Measurements from ENCODE around the gene NOS1AP.
A peak's percentile ranks its signal among the peaks of the same experiment; 100 is the strongest.

The NOS1AP gene

DNA sequence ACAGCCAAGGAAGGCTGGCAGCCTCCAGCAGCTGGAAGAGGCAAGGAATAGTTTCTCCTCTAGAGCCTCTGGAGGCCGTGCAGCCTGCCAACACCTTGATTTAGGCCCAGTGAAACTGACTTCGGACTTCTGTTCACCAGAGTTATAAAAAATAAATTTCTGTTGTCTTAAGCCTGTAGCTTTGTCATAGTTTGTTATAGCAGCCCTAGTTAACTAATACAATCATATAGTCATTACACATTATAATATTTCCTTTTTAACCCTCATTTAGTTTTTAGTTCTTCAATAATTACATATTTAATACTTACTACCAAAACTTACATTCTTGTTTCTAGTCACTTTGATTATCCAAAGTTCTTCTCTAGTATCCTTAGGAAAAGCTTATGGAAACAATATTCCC is 20.3 kb downstream of the NOS1AP start:
- DNase-seq (ENCODE audit: low read depth in 2 of 2) = no peak

DNA sequence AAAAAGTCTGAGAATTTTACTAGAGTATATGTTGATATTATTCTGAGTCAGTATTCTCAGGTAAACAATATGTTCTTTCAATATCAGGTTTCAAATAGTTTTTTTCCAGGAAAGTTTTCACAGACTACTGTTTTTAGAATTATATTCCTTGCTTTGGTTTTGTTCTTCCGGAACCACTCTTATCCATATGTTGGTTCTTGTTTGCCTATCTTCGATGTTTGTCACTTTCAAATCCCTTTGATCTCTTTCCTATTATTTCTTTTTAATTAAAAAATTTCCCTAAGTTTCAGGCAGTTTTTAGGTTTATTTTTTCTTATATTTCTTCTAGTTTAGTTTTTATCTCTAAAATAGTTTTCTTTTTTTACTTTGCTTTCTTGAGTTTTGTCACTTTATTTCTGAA is 20.9 kb downstream of the NOS1AP start:
- no peak for DNase-seq (ENCODE audit: low read depth in 2 of 2)

DNA sequence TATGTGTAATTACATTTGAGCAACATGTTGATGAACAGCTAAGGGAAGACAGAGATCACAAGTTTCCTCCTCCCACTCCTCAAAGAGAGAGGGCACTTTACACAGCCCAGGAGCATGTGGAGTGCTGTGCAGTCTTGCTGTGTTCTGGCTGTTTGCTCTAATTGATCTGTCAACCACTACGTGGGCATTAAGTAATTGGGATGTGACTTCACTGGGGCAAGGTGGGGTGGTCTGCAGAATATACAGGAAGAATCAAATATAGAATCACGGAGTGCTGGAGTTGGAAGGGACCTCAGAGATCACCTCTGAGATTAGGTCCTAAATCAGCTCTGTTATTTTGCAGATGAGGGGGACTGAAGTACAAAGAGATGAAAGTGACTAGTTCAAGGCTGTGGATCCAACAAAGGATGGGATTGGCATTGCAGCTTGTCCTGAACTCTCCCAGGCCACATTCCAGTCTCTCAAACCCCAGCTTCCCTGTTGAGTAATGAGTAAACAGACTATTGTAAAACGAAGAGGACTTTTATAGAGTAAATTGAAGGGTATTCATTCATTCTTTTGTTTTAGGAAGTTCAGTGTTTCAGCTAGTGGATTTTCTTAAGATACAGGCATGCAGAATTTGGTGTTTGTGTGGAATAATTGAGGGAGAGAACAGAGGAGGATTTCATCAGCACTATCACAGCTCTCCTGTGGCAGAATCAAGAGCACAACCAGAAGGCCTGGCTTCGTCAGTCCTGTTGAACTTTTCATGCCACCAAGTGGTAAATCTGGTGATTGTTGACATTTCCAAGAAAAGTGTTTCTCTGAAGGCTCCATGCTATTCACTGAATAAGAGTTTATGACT is 22.4 kb downstream of the NOS1AP start:
- no peak for DNase-seq (ENCODE audit: low read depth in 2 of 2)

DNA sequence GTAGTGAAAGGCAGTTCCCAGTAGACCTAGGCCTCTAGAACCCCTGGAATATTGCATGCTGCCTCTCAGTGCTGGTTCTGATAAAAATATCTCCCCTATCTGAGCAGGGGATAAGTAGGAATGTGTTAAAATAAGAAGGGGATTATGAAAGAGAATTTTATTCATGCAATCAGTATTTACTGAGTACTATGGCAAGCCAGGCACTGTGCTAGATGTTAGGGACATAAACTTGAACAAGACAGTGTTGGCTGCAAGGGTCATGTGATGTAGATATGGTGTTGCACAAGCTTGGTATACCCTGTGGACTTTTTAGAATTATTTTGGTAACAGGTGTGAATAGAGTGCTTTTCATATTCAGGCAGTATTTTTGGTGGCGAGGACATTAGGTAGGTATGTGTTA is 23.6 kb downstream of the NOS1AP start:
- no peak for DNase-seq (ENCODE audit: low read depth in 2 of 2)

DNA sequence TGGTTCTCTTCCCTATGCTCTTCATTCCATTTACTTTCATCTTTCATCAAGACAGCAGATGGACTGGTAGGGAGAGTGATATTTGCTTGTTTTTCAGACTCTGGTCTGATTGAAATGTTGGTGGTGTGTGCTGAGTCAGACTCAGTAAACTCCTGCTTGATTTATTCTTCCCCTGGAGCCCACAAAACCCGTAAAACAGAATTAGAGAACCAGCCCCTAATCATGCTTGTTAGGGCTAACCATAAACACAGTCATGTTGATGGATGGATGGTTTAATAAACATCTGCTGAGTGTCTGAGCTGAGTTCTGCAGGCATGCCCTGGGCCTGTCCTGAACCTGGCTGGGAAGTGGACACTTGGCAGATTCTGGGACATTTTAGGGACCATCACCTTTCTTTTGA is 24.8 kb downstream of the NOS1AP start:
- no peak for DNase-seq (ENCODE audit: low read depth in 2 of 2)

DNA sequence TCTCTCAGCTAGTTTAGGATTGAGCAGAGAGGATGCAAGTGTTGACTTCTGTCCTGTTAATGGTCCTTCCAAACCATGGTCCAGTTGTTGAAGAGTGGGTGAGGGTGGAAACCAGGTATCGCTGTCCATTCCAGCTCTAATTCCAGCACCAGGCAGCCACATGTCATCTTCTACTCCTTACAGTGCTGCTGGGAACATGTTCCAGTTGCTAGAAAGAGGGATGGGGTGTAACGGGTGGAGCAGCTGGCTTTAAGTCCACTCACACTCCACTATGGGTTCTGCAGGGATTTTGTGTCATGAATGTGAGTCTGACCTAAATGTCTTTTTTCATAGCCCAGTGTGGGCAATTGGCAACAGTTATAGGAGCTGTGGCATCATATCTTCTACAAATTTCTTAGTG is 25.2 kb downstream of the NOS1AP start:
- DNase-seq (ENCODE audit: low read depth in 2 of 2) = no peak

DNA sequence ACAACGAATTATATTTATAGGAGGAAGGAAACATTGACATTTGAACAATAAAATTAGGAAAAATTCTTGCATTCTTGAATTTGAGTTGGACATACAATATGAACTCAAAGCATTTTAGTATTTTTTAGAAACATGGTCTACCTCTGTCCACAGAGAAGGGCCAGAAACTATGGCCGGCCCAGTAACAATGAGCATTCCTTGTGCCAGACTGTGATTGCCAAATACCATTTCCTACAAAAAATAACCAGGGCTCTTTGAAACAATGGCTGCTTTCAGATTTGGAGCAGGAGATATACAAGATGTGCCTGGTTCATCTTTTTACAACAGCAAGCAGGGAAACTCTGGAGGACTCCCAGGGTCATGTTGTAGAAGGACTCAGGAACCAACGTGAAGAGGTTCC is 38.4 kb downstream of the NOS1AP start:
- DNase-seq (ENCODE audit: low read depth in 2 of 2) = no peak

DNA sequence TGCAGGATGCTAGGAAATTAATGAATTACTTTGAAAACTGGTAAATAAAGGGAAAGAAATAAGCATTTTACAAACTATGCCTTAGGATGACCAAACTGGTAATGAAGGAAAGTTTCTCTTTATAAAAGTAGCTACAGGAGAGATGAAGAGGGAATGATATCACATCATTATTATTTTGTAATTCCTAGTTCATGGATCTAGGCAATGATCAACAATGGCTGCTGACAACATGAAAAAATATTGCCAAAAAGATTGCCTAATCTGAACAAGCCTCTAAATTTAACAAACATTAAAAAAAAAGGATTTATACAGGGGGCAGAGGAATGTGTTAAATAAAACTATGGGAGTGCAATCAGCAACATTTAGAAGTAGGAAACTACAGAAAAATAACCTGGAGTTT is 38.9 kb downstream of the NOS1AP start:
- DNase-seq (ENCODE audit: low read depth in 2 of 2) = no peak

DNA sequence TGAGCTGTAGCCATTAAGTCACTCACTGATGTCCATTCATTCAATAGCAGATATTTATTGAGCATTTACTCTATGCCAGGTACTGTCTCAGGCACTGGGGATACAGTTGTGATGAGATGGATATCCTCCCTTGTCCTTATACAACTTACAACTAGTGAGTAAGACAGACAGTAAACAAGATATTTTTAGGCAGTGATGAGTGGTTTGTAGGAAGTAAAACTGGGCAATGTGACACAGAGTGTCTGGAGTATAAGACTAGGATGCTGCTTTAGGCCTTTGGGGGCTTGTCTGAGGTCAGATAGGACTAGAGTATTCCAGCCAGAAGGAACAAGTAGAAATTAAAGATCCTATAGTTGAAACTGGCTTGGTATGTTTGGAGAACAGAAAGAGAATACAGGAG is 41.4 kb downstream of the NOS1AP start:
- no peak for DNase-seq (ENCODE audit: low read depth in 2 of 2)

DNA sequence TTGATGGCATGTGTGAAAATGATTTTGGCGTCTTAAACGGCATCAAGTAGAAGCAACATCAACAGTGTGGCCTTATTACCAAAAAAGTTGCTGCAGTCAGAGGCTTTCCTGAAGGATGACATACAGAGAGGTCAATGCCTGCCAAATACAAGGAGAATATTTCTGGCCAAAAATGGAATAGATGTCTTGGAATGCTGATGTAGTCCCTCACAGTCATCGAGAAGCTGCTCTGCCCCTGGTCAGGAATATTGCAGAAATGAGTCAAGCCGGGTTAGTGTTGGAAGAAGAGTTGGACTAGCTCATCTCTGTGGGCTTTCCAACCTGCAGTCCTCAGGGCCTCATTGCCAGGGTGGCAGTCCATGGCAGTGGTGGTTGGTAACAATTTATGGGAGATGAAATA is 42.1 kb downstream of the NOS1AP start:
- DNase-seq (ENCODE audit: low read depth in 2 of 2) = no peak

DNA sequence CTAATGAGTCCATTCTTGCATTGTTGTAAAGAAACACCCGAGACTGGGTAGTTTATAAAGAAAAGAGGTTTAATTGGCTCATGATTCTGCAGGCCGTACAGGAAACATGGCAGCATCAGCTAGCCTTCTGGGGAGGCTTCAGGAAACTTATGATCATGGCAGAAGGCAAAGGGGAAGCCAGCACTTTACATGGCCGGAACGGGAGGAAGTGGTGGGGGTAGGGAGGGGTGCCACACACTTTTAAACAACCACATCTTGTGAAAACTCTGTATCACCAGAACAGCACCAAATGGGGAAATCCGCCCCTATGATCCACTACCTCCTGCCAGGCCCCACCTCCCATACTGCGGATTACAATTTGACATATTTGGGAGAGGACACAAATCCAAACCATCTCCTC is 43.9 kb downstream of the NOS1AP start:
- DNase-seq (ENCODE audit: low read depth in 2 of 2) = no peak

DNA sequence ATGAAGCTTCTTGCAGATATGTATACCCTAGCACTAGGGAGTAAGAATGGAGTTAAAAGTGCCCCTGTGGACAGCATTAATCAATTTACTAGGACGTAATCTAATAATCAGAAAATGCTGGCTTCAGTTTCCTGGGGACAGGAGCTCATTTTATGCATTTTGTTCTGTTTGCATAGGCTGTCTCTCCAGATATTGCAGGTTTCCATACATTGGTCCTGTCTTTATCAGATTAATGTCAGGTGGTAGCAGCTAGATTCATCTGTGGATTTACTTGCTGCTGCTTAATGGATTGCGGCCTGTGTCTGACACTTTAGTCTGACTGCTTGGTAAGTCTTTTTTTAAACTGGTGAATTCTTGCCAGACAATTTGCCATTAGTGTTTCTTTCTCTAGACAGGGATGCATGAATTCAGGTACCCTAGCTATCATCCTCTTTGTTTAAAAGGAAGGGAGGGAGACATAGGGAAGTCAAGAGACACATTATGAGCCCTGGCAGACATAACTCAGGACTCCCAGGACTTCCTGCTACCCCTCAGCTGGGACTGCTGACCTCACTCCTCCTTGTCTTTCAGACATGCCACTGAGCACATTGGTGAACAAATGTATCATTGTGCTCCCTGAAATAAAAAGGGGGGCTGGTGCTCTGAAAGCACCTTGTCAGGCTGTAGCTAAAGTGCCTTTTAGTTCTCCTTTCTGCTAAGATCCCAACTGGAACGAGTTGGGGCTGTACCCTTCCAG is 47.7 kb downstream of the NOS1AP start:
- DNase-seq (ENCODE audit: low read depth in 2 of 2) = no peak

DNA sequence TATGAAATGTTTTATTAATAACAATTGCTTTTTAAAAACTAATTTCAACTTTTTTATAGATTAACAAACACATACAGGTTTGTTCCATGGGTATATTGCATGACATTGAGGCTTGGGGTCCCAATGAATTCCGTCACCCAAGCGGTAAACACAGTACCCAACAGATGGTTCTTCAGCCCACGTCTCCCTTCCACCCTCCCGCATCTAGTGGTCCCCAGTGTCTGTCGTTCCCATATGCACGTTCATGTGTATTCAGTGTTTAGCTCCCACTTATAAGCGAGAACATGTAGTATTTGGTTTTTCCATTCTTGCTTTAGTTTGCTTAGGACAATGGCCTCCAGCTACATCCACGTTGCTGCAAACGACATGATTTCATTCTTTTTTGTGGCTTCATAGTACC is 48.6 kb downstream of the NOS1AP start:
- no peak for DNase-seq (ENCODE audit: low read depth in 2 of 2)

DNA sequence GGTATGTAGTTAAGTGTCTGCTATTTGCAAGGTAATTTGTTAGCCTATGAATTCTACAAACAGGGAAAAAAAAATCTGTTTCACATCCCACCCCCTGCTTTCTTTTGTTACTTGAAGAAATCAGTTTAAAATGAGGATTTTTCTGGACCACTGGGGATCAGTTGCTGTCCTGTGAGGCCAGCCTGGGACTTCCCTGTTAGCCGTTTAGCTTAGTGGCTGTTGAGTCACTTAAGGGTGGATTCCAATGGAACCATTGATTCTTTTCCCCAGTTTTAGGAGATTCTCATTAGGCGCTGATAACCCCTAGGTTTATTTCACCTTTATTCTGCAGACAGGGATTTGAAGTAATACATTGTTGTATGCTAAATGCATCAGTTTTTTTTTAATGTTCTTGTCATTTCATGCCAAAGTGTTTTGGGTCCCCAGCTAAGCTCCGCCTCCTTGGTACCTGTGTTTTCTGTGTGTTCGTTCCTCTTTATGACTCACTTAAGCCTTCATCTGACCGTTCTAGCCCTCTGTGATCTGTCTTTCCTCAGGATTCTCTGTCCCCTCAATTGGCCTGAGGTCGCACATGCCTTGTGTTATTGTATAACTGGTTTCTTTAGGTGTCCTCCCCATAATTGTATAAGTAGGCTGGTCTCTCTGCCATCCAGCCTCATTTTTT is 59.3 kb downstream of the NOS1AP start:
- DNase-seq (ENCODE audit: low read depth in 2 of 2) = no peak

DNA sequence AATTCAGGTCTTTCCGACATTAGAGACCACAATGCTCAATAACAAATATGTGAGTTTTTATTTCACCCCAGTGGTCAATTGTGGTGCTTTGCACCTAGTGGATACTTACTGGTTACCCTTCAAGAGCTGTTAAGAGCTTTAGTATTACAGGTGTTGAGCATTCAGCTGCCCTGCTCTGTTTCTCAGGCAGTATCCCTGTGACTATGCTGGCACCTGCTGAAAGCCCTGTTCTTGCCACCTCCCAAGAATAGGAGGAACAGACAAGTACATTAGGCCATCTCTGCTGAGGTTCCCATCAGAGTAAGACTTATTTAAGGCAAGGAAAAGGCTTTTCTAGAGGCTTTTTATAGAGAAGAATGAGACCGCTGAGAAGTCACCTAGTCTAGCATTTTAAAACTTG is 60.8 kb downstream of the NOS1AP start:
- DNase-seq (ENCODE audit: low read depth in 2 of 2) = no peak

DNA sequence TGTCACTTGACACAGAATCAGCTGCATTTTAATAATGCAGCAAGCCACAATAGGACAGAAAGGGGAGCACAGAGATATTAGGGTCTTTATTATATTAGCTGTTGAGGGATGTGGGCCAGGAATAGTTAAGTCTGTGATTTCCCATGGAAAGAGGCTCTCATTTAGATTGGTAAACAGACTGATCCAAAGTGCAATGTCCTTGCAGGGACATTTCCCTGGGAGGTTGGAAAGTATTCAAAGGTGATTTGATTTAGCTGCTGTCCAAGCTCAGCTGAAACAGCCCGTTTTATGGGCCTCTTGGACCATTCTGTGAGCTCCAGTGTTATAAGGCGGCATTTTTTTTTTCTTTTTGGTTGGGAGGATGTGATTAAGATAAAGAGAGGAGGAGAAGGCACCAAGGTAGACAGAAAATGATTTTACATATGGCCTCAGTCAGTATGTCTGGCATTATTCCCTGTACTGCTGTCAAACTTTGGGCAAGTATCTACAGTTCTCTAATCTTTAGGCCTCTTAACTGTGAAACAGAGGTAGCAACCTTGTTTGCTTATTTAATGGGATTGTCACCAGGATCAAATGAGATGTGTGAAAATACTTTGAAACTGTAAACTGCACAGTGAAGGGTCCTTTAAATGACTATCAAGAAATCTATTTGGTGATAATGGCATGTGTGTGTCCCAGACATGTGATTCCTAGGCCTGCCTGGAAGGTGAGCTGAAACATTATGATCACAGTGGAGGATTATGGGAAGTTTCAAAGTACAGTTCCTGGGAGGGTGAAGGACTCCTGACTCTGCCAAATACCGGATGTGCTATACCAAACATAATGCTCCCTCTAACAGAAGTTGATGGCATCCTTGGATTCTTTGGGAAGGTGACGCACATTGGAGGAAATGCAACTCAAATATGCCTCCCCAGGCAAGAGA is 62.2 kb downstream of the NOS1AP start:
- DNase-seq (ENCODE audit: low read depth in 2 of 2) = no peak

DNA sequence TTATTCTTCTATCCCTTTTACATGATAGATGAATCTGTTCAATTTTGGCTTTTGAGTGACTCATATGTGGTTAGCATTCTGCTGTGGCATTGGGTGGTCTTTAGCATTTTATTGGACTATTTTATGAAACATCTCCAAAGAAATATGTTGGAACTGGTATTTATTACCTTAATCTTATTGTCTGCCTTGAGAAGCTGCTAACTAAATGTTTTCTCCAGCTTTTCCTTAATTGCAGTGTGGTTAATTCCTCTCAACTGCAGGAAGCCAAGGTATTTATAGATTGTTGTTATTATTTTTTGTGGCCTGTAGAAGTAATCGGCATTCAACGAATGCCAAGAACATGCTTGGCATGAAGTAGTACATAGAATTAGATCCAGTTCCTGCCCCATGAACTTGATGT is 64.1 kb downstream of the NOS1AP start:
- DNase-seq (ENCODE audit: low read depth in 2 of 2) = no peak

DNA sequence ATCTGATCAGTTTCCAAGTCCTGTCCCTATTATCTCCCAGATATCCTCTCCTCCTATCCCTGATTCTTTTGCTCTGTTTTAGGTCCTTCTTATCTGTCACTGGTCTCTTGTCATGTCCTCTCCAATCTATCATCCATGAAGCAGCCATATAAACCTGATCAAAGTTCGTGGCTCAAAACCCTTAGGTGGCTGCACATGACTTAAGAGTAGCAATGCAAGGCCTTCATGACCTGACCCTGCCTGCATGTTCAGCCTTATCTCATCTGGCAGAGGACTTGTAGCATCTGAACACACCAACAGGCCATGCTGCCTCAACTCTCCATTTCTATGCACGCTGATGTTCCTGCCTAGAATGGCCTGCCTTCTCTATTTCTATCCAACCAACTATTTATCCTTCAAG is 65.2 kb downstream of the NOS1AP start:
- no peak for DNase-seq (ENCODE audit: low read depth in 2 of 2)

DNA sequence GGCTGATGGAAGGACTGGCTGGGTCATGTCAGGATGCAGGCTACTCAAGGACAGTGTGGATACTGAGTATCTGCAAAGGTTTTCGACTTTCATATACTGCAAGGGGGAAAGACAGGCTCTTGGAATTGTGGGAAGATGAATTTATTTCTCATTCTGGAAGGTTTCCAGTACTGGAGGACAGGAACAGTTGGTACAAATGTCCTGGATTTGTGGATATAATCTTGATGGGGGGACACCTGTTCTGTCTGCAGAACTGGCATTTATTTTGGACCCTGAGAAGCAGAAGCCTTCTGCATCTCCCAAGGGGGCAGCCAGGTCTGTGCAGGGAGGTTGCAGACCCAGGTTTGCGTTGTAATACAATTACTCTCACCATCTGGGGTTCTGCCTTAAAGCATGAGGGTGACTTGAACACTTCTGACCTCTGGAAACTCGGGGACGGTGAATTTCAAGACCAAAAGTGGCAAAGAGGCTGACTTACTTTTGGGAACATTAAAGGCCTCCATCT is 65.8 kb downstream of the NOS1AP start:
- DNase-seq (ENCODE audit: low read depth in 2 of 2) = no peak

DNA sequence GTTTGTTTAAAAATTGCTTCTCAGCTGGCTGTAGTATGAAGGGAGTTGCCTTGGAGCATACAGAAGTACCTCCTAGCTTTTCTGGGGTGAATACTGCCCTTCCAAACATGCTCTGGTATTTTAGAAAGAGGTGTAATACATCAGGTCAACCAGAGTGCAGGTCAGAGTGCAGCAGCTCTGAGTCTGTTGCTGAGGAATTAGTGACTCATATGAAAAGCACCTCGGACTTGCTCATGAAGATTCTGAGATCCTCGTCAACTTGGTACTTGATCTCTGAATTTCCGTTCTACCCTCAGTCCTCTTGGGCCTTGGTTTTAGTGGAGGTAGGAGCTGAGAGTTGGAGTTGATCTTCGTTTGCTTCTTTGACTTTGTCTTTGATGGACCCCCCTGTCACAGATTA is 67.3 kb downstream of the NOS1AP start:
- DNase-seq (ENCODE audit: low read depth in 2 of 2) = peak; percentile 18 to 23

DNA sequence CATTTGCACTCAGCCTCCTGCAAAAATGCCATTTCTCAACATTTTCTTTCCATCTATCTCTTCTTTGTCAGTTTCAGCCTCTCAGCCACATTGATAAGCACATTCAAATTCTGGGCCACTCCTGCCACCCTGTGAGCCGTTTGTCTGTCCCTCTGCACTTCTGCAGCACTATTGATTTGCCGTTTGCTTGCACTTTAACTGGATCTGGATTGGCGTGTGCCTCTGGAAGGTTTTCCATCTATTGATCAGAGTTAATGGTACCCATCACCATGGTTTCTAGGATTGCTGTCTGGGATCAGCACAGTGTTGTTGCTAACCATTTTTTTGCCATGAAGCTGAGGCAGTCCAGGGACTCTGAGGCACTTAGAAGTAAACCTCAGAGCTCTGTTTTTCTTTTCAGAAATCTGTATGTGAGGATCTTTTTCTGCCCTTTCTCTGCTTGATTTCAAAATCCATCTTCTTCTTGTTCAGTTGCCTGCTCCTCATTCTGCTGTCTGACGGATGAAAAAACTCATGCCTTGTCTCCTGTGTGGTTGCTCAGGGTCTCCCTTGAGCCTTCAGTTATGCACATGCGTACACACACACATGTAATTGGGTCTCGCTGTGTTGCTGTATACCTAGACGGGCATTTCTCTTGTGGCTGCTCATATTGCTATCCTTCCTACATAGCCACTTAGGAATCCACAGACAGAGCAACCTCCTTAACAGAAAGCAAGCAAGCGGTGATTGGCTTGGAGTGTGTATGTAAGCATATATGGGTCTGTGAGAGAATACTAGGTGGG is 67.9 kb downstream of the NOS1AP start:
- no peak for DNase-seq (ENCODE audit: low read depth in 2 of 2)
